ENCODE results near the gene SRBD1.

The SRBD1 gene

DNA sequence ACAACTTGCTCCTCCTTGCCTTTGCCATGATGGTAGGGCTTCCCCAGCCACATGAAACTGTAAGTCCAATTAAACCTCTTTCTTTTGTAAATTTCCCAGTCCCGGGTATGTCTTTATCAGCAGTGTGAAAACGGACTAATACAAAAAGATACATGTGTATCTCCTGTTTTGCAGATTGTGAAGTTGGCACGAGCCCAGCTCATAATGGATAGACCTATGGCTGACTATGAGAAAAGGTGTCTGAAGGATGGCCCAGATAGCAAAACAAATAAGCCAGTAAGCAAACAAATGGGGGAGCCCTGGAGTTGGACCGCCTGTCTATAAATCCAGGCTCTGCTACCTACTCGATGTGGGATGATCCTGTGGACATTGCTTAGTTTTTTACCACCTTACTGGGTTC lies 24.9 kb upstream of the SRBD1 start:
- no peak for DNase-seq (ENCODE audit: low read depth)

DNA sequence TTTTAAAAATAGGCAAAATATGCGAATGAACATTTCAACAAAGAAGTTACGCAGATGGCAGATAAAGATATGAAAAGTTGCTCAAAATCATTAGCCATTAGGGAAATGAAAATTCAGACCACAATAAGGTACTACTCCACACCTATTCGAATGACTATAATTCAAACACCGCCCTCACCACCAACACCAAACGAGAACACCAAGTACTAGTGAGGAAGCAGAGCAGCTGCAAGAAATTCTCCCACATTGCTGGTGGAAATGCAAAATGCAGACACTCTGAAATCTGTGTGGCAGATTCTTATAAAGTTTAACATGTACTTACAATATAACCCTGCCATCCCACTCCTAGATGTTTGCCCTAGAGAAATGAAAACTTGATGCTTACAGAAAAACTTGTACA lies 23.2 kb upstream of the SRBD1 start:
- DNase-seq (ENCODE audit: low read depth): no peak

DNA sequence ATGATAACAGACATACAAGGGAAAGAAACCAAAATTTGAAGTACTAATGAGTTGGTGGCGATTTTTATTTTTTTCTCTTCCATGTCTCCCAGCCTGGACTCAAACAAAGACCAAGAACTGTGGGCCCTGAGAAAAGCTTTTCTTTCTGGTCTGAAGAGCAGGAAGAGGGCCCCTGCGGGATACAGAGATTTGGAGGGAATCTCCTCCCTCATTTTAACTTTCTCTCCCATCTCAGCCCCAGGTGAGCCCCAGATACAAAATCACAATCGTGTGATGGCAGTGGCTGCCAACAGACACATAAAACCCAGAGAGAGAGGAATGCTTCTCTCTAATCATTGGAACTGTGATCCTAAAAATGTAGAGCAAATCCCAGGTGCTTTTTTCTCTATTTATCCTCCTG lies 20.9 kb upstream of the SRBD1 start:
- DNase-seq (ENCODE audit: low read depth): no peak

DNA sequence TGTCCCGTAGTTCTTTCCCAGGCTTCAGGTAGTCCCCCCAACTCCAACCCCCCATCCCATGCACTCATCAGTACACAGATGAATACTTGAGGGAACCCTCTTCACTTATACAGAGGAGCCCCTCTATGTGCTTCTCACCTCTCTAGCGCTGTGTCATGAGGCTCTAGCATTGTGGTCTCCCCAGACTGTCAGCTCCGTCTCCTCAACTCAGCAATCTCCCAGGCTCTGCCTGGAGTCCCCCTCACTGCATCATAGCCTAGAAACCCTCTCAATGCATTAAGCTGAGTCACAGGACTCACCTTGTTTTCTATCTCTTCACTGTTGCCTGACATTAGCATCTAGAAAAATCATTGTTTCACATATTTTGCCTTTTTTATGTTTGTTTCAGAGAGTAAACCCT lies 20.3 kb upstream of the SRBD1 start:
- no peak for DNase-seq (ENCODE audit: low read depth)

DNA sequence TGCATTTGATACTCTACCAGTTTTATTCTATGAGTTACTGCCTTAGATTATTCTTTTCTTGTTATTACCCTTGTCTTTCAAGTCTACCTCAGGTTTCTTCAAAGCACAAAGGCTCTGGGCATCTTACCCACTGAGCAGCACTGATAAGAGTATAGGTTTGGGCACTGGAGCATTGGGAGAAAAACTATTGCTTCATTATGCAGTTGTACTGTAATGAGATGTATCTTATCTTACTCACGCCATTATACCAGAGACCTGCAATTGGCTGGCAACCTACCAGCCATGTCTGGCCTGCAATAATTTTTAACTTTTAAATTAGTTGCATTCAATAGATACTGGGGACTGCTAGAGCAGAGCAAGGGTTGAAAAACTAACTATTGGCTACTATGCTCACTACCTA lies 18.9 kb upstream of the SRBD1 start:
- DNase-seq (ENCODE audit: low read depth): no peak

DNA sequence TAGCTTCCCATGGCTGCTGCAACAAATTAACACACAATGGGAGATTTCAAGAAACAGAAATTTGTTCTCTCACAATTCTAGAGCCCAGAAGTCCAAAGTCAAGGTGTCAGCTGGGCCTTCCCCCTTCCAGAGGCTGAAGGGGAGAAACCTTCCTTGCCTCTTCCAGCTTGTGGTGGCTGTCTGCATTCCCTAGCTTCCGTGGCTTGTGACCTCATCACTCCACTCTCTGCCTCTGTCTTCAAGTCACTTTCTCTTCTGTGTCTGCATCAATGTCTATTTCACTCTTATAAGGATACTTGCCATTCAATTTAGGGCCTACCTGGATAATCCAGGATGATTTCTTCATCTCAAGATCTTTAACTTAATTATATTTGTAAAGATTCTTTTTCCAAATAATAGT lies 16.8 kb upstream of the SRBD1 start:
- DNase-seq (ENCODE audit: low read depth): no peak

DNA sequence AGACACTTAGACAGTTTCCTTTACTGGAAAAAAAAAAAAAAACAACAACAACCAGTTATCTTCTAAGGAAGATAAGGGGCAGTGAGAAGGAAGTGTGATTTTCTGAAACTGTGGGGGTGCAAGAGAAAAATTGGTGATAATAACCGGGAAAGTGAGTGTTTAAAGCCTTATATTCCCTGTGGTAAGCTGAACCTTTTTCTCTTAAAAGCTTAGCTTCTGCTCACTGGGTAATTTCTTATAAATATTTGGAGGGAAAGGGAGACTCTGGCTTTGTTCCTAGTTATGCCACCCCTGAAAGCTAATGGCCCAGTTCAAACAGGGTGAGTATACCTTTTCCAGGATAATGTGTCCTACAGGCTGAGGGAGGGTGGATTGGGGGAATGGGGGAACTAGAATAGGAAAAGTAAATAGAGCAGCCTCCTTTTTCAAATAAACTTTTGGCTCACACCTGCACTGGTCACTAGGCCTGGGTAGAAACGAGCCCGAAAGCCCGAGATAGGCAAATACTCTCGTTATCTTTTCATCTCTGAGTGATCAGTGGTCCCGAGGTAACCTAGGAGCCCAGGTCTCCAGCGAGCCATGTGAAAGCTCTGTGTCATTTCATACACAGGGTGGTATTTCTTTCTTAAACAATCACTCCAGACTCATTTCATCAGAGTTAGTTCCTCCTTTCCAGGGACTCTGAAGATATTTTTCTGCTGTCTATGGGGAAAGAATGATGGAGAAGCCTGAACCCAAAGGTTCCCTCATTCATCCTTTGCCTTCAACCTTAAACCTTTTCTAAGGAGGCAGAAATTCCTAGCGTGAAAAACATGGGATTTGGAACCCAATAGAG lies 15.5 kb upstream of the SRBD1 start:
- no peak for DNase-seq (ENCODE audit: low read depth)

DNA sequence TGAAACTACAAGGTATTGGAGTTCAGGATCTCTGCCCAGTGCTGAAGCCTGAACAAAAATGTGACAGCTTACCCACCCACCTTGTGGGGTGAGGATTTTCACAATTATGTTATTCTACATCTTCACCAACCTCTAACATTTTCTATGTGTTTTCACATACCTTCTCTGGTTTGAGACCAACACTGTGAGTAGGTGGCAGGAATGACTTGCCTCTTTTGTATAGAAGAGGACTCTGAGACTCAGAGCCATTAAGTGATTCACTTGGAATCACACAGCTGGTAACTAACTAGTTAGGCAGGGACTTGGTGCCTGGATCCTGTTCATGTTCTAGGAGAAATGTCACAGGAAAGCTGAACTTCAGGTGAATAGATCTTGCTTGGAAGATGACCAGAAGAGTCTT lies 14.8 kb upstream of the SRBD1 start:
- DNase-seq (ENCODE audit: low read depth): no peak

DNA sequence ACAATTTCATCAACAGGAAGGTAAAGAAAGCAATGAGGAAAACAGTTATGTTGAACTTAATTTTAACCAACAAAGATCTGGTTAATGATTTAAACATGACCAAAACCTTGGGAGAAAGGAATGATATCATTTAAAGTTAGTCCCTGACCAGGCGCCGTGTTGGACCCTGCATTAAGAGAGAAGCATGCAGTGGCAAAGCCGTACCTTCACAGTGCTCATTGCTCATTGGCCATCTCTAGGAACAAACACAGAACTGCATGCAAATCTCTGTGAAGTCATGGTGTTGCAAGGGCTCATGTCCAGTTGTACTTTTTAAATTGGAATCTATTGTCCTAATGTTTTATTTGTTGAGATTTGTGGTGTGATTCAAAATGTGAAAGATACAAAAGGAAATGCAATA lies 12.0 kb upstream of the SRBD1 start:
- no peak for DNase-seq (ENCODE audit: low read depth)

DNA sequence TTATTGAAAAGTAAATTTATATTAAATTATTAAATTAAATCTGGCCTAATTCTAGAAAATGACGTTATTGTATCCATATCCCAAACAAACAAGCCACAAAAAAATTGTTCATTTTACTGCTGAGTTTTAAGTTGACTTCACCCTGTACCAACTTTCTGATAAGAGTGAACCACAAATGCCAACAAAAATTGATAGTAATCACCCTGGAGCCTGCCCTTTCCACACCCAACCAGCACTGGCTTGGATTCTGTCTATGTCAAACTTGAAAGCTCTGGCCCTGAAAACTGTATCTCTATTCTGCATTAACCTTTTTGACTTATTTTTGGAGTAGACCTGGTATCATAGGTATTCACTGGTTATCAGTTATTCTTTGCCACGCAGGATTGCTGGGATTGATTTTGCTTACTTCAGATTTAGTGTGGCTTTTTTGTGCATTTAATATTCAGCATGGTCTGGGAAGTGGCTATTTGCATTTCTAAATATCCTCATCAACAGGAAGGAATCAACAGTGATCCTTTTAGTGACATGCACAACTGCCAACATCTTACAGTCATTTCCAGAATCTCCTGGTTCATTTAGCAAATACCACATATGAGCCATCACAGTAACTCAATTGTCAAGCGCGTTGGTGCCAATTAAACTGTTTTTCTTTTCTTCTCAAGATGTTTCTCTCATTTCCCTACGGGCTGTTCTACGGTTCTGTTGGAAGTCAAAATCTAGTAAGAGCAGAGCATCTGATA lies 11.4 kb upstream of the SRBD1 start:
- no peak for DNase-seq (ENCODE audit: low read depth)

DNA sequence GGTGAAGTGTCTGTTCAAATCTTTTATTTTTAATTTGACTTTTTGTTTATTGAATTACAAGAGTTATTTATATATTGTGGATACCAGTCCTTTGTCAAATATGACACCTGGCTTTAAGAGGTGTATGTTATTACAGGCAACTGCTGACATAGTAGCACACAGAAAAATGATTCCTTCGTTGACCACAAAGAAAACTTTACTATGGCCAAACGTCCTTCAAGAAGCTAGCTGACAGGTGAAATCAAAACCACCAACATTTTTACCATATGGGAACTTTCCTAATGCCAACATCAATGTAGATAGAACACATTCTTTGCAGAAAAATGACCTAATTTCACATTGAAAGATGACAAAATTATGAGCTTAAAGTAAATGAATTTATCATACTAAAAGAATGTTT lies 6.4 kb upstream of the SRBD1 start:
- DNase-seq (ENCODE audit: low read depth): no peak

DNA sequence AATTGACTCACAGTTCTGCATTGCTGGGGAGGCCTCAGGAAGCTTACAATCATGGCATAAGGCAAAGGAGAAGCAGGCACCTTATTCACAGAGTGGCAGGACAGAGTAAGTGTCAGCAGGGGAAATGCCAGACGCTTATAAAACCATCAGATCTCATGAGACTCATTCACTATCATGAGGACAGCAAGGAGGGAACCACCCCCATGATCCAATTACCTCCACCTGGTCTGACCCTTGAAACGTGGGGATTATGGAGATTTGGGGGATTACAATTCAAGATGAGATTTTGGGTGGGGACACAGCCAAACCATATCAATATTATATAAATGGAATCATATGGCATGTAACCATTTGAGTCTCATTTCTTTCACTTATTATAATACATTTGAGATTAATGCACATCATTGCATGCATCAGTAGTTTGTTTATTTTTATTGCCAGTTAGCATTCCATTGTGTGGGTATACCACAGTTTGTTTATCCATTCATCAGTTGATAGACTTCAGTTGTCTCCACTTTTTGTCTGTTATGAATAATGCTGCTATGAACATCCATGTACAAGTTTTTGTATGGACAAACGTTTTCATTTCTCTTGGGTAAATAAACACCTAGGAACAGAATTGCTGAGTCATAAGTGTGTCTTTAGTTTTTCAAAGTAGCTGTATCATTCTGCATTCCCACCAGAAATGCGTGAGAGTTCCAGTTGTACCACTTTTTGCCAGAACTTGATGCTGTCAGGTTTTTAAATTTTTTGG lies 5.8 kb upstream of the SRBD1 start:
- DNase-seq (ENCODE audit: low read depth): no peak

DNA sequence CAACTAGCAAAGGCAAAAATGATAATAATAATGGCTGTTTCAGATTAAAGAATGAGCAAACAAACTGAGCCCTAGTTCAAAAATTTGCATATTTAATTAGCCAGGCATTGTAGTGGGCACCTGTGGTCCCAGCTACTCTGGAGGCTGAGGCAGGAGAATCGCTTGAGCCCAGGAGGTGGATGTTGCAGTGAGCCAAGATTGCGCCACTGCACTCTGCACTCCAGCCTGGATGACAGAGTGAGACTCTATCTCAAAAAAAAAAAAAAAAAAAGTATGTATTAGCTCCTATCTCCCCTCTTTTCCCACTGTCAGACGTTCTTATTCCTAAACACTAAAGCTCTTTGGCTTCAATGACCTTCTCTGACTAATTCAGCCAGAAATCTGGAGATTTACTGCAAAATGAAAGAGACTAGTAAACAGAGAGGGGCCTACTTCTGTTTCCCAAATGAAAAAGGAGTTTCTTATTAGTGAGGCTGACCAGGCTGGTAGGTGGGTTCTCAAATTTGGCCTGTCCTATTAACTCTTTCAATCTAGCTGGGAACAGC lies 3.9 kb upstream of the SRBD1 start:
- no peak for DNase-seq (ENCODE audit: low read depth)

DNA sequence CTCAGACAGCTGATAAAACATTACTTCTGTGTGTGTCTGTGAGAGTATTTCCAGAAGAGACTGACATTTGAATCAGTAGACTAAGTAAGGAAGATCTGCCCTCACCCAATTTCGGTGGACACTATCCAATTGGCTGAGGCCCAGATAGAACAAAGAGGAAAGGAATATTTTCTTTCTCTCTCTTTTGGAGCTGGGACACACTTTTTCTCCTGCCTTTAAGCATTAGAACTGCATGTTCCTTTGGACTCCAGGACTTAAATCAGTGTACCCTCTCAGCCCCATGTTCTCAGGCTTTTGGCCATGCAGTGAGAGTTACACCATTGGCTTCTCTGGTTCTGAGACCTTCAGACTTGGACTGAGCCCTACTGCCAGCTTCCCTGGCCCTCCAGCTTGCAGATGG lies 3.3 kb upstream of the SRBD1 start:
- DNase-seq (ENCODE audit: low read depth): no peak

DNA sequence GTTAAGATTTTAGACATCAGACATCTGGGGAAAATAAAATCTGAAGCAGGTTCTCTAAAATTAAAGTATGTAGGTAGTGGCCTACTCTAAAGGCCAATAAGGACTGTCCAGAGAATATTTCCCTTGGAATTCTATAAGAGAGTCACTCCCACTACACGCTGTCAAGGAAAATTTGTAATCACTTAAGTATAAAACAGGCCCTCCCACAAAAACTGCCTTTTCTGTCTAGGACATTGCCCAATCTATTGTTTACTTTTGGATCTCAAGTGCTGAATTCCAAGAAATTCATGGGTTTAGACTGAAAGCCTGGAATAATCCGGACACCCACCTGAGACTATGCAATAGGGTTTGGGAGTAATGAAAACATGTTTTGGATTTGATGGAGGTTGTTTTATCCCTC lies 1.7 kb upstream of the SRBD1 start:
- no peak for DNase-seq (ENCODE audit: low read depth)

DNA sequence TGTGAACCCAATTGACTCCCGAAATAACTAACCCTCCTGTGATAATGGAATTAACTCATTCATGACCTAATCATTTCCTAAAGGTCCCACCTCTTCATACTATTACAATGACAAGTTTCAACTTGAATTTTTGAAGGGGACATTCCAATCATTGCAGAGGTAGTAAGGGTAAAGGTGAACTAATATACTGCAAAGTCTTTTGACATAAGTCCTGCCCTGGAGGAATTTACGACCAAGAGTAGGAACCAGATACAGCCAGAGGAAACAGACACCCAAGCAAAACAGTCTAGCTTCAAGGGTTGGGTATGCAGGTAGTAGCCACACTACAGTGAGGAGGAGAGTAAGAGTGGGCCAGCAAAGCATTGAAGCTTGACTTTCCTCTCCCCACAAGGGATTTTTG lies 1.2 kb upstream of the SRBD1 start:
- DNase-seq (ENCODE audit: low read depth): no peak

DNA sequence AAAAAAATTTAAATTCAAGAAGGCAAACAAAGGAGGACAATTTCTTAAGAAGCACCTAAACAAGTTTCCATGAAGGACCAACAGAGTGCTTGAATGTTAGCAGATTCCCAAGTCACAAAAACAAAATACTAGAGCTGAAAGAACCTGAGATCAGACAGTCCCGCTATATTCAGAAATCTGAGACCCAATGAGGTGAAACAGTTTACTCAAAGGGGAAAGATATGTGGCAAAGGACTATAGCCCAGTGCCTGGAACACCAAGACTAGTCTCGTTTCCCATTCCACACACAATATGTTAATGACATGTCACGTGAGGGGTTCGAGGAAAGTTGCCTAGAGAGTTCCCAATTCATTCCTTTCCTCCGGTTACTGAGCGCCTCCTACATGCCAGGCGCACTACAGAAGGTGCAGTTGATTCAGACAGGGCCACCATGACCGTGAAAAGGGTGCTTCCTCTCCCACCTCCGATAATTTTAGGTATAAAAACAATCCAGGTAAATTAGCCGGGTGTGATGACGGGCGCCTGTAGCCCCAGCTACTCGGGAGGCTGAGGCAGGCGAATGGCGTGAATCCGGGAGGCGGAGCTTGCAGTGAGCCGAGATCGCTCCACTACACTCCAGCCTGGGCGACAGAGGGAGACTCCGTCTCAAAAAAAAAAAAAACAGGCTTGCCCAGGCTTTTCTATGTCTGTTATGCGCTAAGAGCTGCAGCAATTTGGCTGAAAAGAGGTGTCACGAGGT lies 617 bp downstream of the SRBD1 start:
- peak; percentile 62 for DNase-seq (ENCODE audit: low read depth)

DNA sequence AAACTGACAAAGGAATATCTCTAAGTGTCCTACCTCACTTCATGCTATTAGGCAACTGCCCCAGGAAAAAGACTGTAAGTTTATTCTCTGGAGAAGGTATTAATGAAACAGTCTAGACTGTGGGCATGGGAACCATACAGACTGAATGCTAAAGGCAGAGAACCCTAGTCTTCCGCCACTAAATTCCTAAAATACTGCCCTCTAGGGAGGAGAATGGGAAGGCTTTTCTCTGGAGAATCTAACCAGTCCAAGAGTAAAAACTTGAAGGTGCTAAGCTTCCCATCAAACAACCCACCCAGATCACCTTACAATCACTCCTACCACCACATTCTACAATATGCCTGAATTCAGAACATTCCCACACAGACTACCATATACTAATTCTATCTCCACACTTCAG lies 3.4 kb downstream of the SRBD1 start:
- no peak for DNase-seq (ENCODE audit: low read depth)

DNA sequence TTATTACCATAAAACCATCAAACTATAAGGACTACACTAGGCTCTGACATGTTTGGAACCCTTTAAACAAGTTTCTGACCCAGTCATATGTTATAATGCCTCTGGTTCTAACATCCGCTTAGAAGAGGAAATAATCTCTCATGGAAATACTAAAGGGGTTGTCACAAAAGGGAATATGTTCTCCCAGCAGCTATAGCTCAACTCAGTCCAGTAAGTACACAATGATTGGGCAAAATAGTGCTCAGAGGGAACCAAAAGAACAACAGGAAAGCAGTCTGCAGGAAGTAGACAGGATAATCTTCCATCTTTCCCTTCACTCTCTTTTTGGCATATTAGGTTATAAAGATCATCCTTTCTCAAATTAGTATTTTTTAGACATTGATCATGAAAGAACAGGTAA lies 4.3 kb downstream of the SRBD1 start:
- no peak for DNase-seq (ENCODE audit: low read depth)

DNA sequence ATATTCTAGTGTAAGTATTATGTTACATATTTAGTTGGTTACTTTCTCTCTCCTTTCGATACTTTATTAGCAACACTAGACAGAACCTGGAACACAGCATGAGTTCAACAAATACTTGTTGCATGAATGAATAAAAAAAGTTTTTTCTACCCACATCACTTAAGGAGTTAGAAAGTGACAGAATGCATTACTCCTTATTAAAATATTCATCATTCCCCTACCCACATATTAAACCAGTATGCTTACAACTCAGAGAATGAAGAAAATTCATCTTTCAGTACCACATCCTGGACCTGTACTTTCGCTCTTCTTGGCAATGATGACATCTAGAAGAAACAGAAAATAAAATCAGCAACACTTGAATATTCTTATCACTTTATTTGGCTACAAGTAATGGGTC lies 6.0 kb downstream of the SRBD1 start:
- DNase-seq (ENCODE audit: low read depth): no peak

DNA sequence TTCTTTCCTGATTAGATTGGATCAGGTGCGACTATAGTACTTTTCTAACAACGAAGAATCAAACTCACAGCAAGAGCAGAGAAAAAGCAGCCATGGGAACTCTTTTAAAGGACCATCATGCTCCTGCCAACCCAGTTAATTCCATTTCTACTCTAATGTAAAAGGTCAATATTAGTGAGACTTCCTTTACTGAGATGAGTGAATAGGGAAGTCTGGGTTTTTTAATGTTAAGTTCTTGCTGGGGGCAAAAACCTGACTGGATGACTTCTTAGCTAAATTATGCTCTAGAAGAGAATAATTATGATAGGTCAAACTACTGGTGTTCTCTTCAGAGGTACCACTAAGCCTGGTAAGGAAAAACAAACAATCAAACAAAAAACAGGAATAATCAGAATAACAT lies 8.4 kb downstream of the SRBD1 start:
- no peak for DNase-seq (ENCODE audit: low read depth)

DNA sequence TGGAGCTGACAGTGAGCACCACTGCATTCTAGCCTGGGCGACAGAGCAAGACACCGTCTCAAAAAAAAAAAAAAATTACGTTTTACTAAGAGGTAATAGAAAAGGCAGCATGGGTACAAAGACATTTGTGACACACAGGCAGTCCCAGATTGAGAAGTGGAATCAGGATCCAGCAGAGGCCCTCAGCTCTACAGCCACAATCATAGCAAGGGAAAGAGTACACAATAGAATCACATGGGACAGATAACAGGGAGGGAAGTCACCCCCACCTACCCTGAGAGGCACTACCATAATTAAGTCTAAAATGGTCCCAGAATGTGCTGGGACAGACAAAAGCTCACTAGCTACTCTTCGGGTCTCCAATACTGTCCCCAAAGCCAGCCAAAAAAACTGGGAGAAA lies 12.5 kb downstream of the SRBD1 start:
- no peak for DNase-seq (ENCODE audit: low read depth)

Data from stromal cell of bone marrow (primary cell).